ENCODE results near the gene CCDC85B.

- TF ChIP-seq CTCF (IDR thresholded peaks at IDR 0.05) (no peak), POLR2A (IDR thresholded peaks at IDR 0.05) (no peak)
These were observed 21.6 kb upstream of the CCDC85B start for GRCh38 chr11:65868907-65869306.

Measured in testis (tissue), 2 donors.